K562 treated with DMSO at 1 percent for 24 hours (cell line): ENCODE measurements around the gene ZKSCAN1. TPM values are rescaled to one million over a fixed set of nuclear protein-coding genes. Genes with fewer than 3 reads are reported as not detected.

Experiments used
- total RNA-seq: library from RNA; unstranded; fragments of 300-600 nt; gene quantifications from 2 replicates; pipeline ENCODE4 v1.2.3, GENCODE V29; 2022; ENCODE audit warnings: low read depth; ENCODE audit not compliant: insufficient read depth

ZKSCAN1 gene
- 15.3 and 16.6 TPM in 2 replicates for total RNA-seq

DNA sequence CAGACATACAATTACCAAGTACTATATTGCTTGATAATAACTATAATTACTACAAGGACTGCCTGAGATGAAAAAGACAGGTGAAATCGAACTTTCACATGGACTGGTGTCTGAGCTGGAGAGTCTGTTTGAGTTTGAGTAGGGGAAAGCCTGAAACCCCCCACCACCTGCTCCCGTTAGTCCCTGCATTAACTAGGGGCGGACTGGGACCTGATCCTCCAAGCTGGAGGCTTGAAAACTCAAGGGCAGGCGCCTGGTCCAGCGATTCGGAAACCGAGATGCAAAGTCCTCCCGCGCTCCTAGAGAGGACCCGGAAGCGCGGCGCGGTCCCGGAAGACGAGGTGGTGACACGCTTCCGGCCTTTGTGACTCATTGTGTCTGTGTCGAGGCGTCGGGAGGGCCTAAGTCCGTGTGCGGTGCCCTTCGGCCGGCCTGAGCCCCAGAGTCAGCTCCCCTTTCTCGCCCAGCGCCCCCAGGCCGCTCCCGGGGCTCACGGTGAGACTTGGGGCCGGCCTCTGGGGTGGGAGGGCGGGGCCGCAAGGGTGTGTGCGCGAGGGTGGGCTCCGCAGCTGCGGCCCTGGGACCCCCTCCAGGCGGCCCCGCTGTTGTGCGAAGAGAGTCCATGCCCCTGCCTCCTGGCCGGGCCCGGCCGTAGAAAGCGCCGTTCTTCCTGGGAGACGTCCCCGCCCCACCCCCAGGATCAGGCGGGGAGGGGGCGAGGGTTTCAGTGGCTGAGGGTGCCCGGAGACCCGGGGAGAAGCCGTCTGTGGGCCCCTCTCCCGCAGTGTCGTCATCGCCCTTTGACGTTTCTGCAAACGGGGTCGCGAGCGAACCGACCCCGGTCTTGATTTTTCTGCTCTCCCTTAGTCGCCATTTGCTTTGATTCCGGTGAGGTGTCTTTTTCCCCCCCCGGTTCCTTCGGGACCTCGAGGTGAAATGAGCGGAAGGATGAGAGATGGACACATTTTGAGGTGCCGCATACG lies at the start of gene ZKSCAN1:
TSS of gene ZKSCAN1 (plus strand) at position 365 of the 983 bp plus-strand sequence. CDS start 7,911 bp downstream, outside the sequence.

GRCh38 chr7:99975782-99976521 lies 39.4 kb upstream of the ZKSCAN1 start, which contains the start of gene AZGP1:
AZGP1 (minus strand) TSS chr7:99976031; CDS start chr7:99976020, 11 bp downstream.

DNA sequence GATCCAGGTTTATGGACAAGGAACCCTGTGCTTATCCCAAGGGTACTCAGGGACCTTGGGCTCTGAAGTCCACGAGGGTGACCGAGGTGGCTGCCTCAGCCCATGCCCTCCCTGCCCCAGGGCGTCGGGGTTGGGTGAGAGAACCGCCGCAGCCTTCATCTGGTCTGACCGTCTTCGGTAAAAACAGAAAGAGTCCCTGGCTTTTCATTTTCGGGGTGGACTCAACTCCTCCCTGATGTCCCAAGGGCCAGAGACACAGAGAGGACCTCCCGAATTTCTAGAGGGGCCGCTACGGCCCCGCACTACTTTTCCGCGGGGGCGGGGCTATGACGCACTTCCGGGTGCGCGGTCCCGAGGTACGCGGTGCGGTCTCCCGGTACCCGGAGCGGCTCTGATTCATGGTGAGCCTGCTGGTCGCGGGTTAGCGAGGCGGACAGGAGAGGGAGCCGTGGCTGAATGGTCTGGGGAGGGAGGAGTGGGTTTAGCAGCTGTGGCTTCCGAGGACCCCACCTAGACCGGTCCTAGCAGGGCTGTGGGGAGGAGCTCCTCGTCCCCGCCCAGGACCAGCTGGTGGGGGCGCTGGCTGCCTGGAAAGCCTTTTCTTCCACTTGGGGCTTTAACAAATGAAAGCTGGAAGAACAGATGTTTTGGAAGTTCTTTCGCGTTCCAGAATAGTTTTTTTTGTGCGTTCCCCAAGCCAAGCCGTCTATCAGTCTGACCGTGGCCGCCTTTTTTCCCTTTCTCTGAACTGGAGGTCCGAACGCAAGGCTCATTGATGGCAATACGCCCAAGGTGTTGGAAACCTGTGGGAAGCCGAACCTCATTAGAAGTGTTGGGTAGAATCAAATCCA lies 34.3 kb downstream of the ZKSCAN1 start, which contains the start of gene ZSCAN21:
TSS of gene ZSCAN21 (plus strand) at position 334 of the 851 bp plus-strand sequence. CDS start 7,233 bp downstream, outside the sequence.

DNA sequence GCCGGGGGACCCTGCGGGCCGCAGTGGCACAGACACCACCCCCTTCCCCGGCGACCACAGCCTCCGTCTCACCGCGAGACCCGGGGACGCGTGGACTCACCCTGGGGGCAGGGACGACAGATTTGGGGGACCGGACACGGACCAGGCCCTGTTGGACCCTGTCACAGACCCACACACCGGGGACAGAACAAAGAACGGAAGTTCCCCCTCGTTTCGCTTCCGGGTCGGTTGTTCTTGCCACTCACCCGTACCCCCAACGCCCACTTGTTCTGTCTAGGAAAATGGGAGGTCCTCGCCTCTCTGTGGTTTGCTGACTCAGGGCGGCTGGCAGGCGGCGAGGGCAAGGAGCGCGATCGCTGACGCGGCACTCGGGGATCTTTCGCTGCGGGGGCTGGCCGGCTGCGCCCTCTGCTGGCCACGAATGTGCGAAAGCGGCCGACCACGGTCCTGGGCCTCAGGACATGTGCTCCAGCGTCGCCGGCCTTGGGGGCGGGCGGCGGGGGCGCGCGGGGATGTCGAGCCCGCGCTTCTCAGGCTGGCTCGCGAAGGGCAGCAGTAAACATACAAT lies 66.2 kb downstream of the ZKSCAN1 start, which contains the start of gene ZNF3:
TSS of gene ZNF3 (minus strand) at position 189 of the 568 bp plus-strand sequence. CDS start 4,366 bp downstream, outside the sequence.

GRCh38 chr7:100088621-100089457 lies 73.4 kb downstream of the ZKSCAN1 start, which contains the start of gene COPS6:
COPS6 (plus strand) TSS chr7:100088969; CDS start chr7:100088991, 22 bp downstream.

Other genes with a start within 250 kb of the ZKSCAN1 start
- gene CYP3A4, start 231.4 kb upstream of the ZKSCAN1 start, total RNA-seq = not detected in 2 replicates
- gene CYP3A43, start 187.6 kb upstream of the ZKSCAN1 start, total RNA-seq = not detected in 2 replicates
- not detected in 2 replicates for gene OR2AE1, start 138.6 kb upstream of the ZKSCAN1 start, total RNA-seq
- gene TRIM4, start 96.1 kb upstream of the ZKSCAN1 start, total RNA-seq = 37.2 and 40.7 TPM in 2 replicates
- gene GJC3, start 86.0 kb upstream of the ZKSCAN1 start, total RNA-seq = 1.0 TPM in 1 of 2 replicates, not detected in the other
- not detected in 2 replicates for gene AZGP1, start 39.6 kb upstream of the ZKSCAN1 start, total RNA-seq
- gene ZSCAN21, start 34.2 kb downstream of the ZKSCAN1 start, total RNA-seq = 13.1 and 17.1 TPM in 2 replicates
- 25.3 and 28.5 TPM in 2 replicates for gene ZNF3, start 66.1 kb downstream of the ZKSCAN1 start, total RNA-seq
- gene COPS6, start 73.4 kb downstream of the ZKSCAN1 start, total RNA-seq = 181 and 186 TPM in 2 replicates
- 443 and 494 TPM in 2 replicates for gene MCM7, start 85.8 kb downstream of the ZKSCAN1 start, total RNA-seq
- gene AP4M1, start 86.0 kb downstream of the ZKSCAN1 start, total RNA-seq = 20.7 and 22.2 TPM in 2 replicates
- gene TAF6, start 103.8 kb downstream of the ZKSCAN1 start, total RNA-seq = 108 and 127 TPM in 2 replicates
- gene CNPY4, start 104.0 kb downstream of the ZKSCAN1 start, total RNA-seq = 8.4 and 10.7 TPM in 2 replicates
- 5.3 and 5.6 TPM in 2 replicates for gene MBLAC1, start 111.4 kb downstream of the ZKSCAN1 start, total RNA-seq
- gene LAMTOR4, start 133.3 kb downstream of the ZKSCAN1 start, total RNA-seq = 355 and 415 TPM in 2 replicates
- 47.1 and 49.6 TPM in 2 replicates for gene TRAPPC14, start 143.1 kb downstream of the ZKSCAN1 start, total RNA-seq
- gene GAL3ST4, start 153.0 kb downstream of the ZKSCAN1 start, total RNA-seq = 3.5 and 4.9 TPM in 2 replicates
- 3.2 and 4.3 TPM in 2 replicates for gene GPC2, start 161.8 kb downstream of the ZKSCAN1 start, total RNA-seq
- gene STAG3, start 162.3 kb downstream of the ZKSCAN1 start, total RNA-seq = 6.8 and 7.3 TPM in 2 replicates
- not detected in 2 replicates for gene PVRIG, start 204.4 kb downstream of the ZKSCAN1 start, total RNA-seq